GM23338 (cell line): ENCODE results near the gene VOPP1. TPM values are rescaled to one million over a fixed set of nuclear protein-coding genes. Genes with fewer than 3 reads are reported as not detected.

ENCODE experiments used
- ATAC-seq: fragments of 200-7000 bp; cut with Tn5 transposase; 3 replicates; pipeline ENCODE4 v1.9.1; 2020
- DNase-seq: peaks from one replicate; pipeline ENCODE4 v3.0.0-alpha.2; 2015; ENCODE audit warnings: low spot score
- H2AFZ ChIP-seq: fragments of 200-600 bp; sonication (generic); 2 replicates; pipeline ENCODE4 v1.8.0; 2016; ENCODE audit warnings: antibody characterized with exemption, mild to moderate bottlenecking, moderate library complexity
- H3F3A ChIP-seq: fragments of 200-600 bp; sonication (generic); replicated peaks from 2 replicates; pipeline ENCODE4 v1.8.0; 2017; ENCODE audit warnings: antibody characterized with exemption, mixed run types, low read depth
- H3K27ac ChIP-seq: fragments of 200-600 bp; sonication (generic); 2 replicates; pipeline ENCODE4 v1.6.1; 2016; ENCODE audit warnings: low read depth
- H3K27me3 ChIP-seq: fragments of 200-600 bp; sonication (generic); 2 replicates; pipeline ENCODE4 v1.8.0; 2016; ENCODE audit warnings: mild to moderate bottlenecking, mixed run types, moderate library complexity; ENCODE audit not compliant: insufficient read depth
- H3K36me3 ChIP-seq: fragments of 200-600 bp; sonication (generic); 2 replicates; pipeline ENCODE4 v1.8.0; 2016; ENCODE audit warnings: mild to moderate bottlenecking; ENCODE audit not compliant: insufficient read depth
- H3K4me1 ChIP-seq: fragments of 200-600 bp; sonication (generic); 2 replicates; pipeline ENCODE4 v1.8.0; 2016; ENCODE audit warnings: mild to moderate bottlenecking, moderate library complexity; ENCODE audit not compliant: insufficient read depth
- H3K4me2 ChIP-seq: fragments of 200-600 bp; sonication (generic); 2 replicates; pipeline ENCODE4 v1.7.1; 2017; ENCODE audit warnings: mixed run types
- H3K4me3 ChIP-seq: fragments of 200-600 bp; sonication (generic); 2 replicates; pipeline ENCODE4 v1.6.1; 2016; ENCODE audit warnings: mixed run types
- H3K79me2 ChIP-seq: fragments of 200-600 bp; sonication (generic); replicated peaks from 2 replicates; pipeline ENCODE4 v1.8.0; 2017; ENCODE audit warnings: mild to moderate bottlenecking; ENCODE audit not compliant: insufficient read depth
- H3K9me2 ChIP-seq: fragments of 200-600 bp; sonication (generic); 2 replicates; pipeline ENCODE4 v1.8.0; 2017; ENCODE audit not compliant: insufficient read depth
- H4K20me1 ChIP-seq: fragments of 200-600 bp; sonication (generic); replicated peaks from 2 replicates; pipeline ENCODE4 v1.8.0; 2017; ENCODE audit warnings: mild to moderate bottlenecking; ENCODE audit not compliant: insufficient read depth
- H3K27ac Mint-ChIP-seq: 2 replicates; pipeline ENCODE4 v1.8.0; 2020; ENCODE audit warnings: inconsistent platforms, mild to moderate bottlenecking, moderate library complexity, mixed read lengths
- H3K27me3 Mint-ChIP-seq: 3 replicates; pipeline ENCODE4 v1.8.0; 2022; ENCODE audit warnings: low read depth, mild to moderate bottlenecking, moderate library complexity, mixed read lengths, inconsistent platforms; ENCODE audit not compliant: insufficient read depth, poor library complexity
- H3K36me3 Mint-ChIP-seq: 3 replicates; pipeline ENCODE4 v1.8.0; 2021; ENCODE audit warnings: low read depth, mild to moderate bottlenecking, inconsistent platforms, moderate library complexity, mixed read lengths
- H3K4me1 Mint-ChIP-seq: 3 replicates; pipeline ENCODE4 v1.8.0; 2020; ENCODE audit warnings: mild to moderate bottlenecking, inconsistent platforms, mixed read lengths
- H3K4me3 Mint-ChIP-seq: 3 replicates; pipeline ENCODE4 v1.8.0; 2021; ENCODE audit warnings: moderate library complexity, mild to moderate bottlenecking, inconsistent platforms, mixed read lengths
- H3K9me3 Mint-ChIP-seq: 3 replicates; pipeline ENCODE4 v1.8.0; 2020; ENCODE audit warnings: moderate library complexity, mild to moderate bottlenecking, inconsistent platforms, mixed read lengths
- CTCF ChIP-seq, 2 experiments: fragments of 200-600 bp in 1 of 2; sonication (generic) in 1 of 2; conservative IDR thresholded peaks; 2 replicates each; pipeline versions ENCODE4 v1.5.1 to v1.6.1; 2016 to 2017; ENCODE audit warnings: antibody characterized with exemption in 2 of 2, low read depth in 2 of 2, mild to moderate bottlenecking in 2 of 2, moderate library complexity in 1 of 2
- ETS1 ChIP-seq: IDR thresholded peaks from 2 replicates; pipeline ENCODE4 v1.6.1; 2016; ENCODE audit warnings: antibody characterized with exemption
- EZH2phosphoT487 ChIP-seq: fragments of 200-600 bp; sonication (generic); IDR thresholded peaks from one replicate; pipeline ENCODE4 v1.8.1; 2018; ENCODE audit warnings: antibody characterized with exemption; ENCODE audit not compliant: unreplicated experiment
- JUNB ChIP-seq: IDR thresholded peaks from one replicate; pipeline ENCODE4 v1.6.1; 2016; ENCODE audit warnings: antibody characterized with exemption; ENCODE audit not compliant: unreplicated experiment
- NANOG ChIP-seq: IDR thresholded peaks from 2 replicates; pipeline ENCODE4 v1.6.1; 2016; ENCODE audit warnings: antibody characterized with exemption, borderline replicate concordance
- POLR2AphosphoS5 ChIP-seq: IDR thresholded peaks from 2 replicates; pipeline ENCODE4 v1.6.1; 2016; ENCODE audit warnings: antibody characterized with exemption, low read depth
- REST ChIP-seq: IDR thresholded peaks from one replicate; pipeline ENCODE4 v1.6.1; 2018; ENCODE audit warnings: antibody characterized with exemption; ENCODE audit not compliant: unreplicated experiment
- STAT1 ChIP-seq: IDR thresholded peaks from one replicate; pipeline ENCODE4 v1.6.1; 2016; ENCODE audit warnings: antibody characterized with exemption; ENCODE audit not compliant: unreplicated experiment
- ZNF114 ChIP-seq: fragments of 250-450 bp; sonication (Bioruptor Pico); IDR thresholded peaks from 2 replicates; pipeline ENCODE4 v1.5.0; 2020; ENCODE audit warnings: mild to moderate bottlenecking, moderate library complexity
- ZNF331 ChIP-seq: fragments of 250-450 bp; sonication (Bioruptor Pico); IDR thresholded peaks from 2 replicates; pipeline ENCODE4 v1.5.0; 2020; ENCODE audit warnings: low read depth, mild to moderate bottlenecking, moderate library complexity
- polyA plus RNA-seq: library from polyadenylated mRNA; unstranded; fragments of >200 nt; fragmentation: Nextera tagmentation; extraction: Ambion mirVana; gene quantifications from 2 replicates; pipeline ENCODE4 v1.2.1, GENCODE V29; 2016
- total RNA-seq: library from RNA; depleted of rRNA; stranded (reverse); fragments of >200 nt; shearing (Covaris generic); gene quantifications from 2 replicates; pipeline ENCODE4 v1.2.3, GENCODE V29; 2014

The VOPP1 gene
- total and polyA plus RNA-seq, 2 experiments from 2014 or later: 28.2 to 73.7 TPM

GRCh38 chr7:55509322-55509721 lies 63.0 kb downstream of the VOPP1 start (continued):
- TF ChIP-seq ETS1 (no peak), POLR2AphosphoS5 (no peak), EZH2phosphoT487 (no peak)

- Histone ChIP-seq H3K27me3 (no peaks in the 10 kb centered on the region), H3K4me2 (no peak overlapping the region), H3K4me1 (peaks cover 19% of the 10 kb centered on the region), H3K27ac (no peak overlapping the region), H4K20me1 (peaks cover 33% of the 10 kb centered on the region), H3K79me2 (peaks cover 29% of the 10 kb centered on the region), H3K36me3 (no peaks in the 10 kb centered on the region), H2AFZ (no peak overlapping the region), H3F3A (no peaks in the 10 kb centered on the region), H3K4me3 (no peak overlapping the region), H3K9me2 (no peaks in the 10 kb centered on the region)
- Mint-ChIP-seq H3K36me3 (peaks cover 4% of the 10 kb centered on the region; the same call in 1 of the 3 replicates), H3K4me3 (no peak overlapping the region), H3K9me3 (no peaks in the 10 kb centered on the region), H3K27ac (no peak overlapping the region), H3K27me3 (peaks cover 11% of the 10 kb centered on the region), H3K4me1 (peaks cover 54% of the 10 kb centered on the region)
- TF ChIP-seq ZNF331 (CRISPR knock-in tag) (no peak), STAT1 (no peak), JUNB (no peak), REST (no peak), NANOG (no peak), ZNF114 (no peak), CTCF (conservative IDR thresholded peaks at IDR 0.05; ENCODE audit: low read depth in 2 of 2) (no peak), EZH2phosphoT487 (no peak)
- DNase-seq (no peak), ATAC-seq (no peak)
Observed at GRCh38 chr7:55508221-55509011, 63.9 kb downstream of the VOPP1 start.
